ENCODE results near the gene SCNN1B.

Gene SCNN1B

DNA sequence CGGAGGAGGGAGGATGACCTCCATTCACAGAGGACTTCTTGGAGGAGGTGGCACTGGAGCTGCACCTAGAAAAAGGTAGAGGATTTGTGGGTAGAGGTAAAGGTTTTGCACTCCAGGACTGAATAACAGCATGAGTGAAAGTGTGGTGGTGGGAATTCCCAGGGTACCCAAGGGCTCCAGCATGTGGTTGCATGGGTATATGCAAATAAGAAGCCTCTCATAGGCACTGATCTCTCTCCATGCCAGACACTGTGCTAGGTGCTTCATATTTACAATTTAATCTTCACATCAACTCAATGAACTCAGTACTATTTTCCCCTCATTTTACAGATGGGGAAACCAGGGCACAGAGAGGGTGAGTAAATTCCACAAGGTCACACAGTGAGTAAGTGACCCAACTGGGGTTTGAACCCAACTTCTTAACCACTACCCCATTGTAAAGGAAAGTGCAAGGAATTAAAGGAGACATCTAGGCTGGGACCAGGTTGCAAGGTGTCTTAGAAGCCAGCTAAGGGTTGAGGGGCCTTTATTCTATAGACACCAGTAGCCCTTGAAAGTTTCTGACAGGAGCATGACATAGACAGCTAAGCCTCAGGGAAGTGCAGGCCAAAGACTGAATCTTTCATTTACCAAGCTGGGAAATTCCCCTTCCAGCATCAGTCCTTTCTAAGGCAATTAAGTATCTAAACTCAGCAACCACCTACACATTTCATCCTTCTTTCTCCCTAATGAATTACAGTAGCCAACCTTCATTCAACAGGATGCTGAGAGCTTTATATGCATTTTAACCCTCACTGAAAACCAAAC, 21.3 kb downstream of the SCNN1B start:
- DNase-seq, result no peak

DNA sequence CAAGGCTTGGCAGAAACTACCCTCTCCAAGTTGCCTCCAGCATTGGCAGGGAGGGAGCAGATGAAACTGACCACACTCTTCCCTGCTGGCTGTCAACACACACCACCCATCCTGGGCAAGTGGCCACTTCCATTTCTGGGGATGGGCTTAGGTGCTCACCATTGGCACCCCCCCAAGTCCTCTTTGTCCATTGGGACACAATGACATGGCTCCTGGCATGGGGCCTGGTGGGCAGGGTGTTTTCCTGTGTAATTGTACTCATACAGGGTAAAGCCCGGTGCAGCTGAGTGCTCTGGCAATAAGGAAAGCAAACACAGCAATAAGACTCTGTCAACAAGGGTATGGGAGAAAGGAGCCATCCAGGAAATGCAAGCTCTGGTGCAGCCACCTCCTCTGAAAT, 22.6 kb downstream of the SCNN1B start:
- no peak for DNase-seq

DNA sequence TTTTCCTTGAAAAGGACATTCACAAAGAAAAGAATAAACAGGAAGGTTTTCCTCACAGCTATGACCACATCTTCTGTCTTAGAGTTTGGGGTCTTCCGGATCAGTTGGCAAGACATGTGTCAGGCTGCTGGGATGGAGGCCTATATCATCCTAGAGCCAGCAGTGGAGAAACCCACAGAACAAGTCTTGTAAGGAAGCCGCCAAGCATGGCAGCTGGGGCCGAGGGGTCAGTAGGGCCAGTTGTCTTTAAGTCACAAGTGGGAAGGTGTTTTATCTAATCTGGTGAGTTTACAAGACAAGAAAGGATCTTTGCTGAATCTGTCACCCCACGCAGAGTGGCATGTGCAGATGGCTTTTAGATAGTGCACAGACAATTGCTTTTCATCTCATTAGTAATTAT, 25.7 kb downstream of the SCNN1B start:
- no peak for DNase-seq

DNA sequence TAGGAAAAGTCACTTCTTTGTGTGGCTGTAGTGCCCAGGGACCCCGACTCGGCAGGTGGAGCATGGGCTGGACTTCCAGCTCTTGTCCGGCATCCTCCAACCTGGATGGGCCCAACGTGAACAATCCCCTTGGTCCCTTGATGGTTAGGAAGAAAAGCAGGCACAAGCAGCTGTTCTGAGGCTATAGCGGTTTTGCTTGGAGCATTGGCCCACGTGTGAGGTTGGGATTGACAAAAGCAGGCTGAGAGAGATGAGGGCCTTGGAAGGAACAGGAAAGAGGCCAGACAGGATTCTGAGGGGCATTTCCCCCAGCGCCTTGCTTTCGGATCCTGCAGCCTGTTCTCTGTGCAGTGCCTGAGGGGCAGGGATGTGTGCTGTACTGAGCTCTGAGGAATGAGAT, 28.1 kb downstream of the SCNN1B start:
- no peak for DNase-seq

DNA sequence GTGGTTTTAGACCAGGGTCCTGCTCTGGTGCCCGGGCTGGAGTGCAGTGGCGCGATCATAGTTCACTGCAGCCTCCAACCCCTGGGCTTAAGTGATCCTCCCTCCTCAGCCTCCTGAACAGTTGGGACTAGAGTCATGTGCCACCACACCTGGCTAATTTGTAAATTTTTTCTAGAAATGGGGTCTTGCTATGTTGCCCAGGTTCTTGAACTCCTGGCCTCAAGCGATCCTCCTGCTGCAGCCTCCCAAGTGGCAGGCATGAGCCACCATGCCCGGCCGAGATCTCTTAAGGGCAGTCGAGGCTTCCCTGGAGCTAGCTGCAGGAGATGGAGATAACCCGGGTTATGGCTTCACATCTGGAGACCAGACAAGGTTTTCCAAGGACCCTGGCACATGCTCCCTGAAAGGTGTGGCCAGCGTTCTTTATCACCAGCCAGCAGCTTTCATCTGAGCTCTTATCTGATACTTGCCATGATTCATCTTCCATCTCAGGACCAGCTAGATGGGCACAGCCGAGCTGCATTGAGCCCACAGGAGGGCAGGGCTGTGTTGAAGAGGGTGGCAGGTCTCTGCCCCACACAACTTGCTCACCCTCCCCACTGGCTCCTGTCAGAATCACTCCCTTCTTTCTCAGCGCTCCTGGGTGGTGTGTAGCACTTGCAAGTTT, 28.6 kb downstream of the SCNN1B start:
- no peak for DNase-seq

DNA sequence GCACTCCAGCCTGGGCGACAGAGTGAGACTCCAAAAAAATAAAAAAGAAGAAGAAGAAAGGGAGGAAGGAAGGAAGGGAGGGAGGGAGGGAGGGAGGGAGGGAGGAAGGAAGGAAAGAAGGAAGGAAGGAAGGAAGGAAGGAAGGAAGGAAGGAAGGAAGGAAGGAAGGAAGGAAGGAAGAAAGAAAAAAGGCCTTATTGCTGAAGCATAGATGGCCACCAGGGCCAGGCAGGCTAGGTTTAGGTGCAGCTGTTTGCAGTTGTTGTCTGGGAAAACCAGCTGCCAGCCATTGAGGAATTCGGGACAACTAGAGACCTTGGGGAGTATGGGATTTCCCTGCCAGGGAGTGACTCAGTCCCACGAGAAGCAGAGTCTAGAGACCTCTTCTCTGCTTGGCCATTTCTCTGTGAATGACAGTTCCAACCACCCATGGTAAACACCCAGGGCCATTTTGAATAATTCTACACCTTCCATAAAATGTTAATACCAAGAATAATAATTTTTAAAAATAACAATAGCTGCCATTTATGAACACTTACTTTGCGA, 31.0 kb downstream of the SCNN1B start:
- DNase-seq, result no peak

DNA sequence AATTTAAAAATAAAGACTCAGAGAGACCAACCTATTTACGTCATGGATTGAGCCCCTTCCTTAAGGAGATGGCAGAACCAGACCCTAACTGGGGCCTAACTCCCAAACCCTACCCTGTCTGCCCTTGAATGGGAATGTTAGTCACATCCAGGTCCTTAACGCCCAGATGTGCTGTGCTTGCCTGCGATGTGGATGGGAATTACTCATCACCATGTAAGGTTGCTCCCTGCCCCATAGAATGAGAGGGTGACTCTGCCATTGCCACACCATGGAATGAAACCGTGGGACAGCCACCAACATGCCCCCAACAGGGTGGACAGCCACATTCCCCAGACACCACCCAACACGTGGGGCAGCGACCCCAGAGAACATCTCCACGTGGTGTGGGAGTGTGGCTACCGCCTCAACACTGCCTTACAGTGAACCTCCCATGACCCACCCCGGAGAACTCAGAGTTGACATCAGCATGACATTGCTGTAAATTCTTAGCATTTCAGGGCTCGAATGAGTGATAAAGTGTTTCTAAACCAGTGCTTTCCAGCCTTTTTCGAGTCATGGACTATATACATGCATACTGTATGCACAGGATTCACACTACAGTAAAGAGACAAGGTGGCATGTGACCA, 31.8 kb downstream of the SCNN1B start:
- DNase-seq, result no peak

DNA sequence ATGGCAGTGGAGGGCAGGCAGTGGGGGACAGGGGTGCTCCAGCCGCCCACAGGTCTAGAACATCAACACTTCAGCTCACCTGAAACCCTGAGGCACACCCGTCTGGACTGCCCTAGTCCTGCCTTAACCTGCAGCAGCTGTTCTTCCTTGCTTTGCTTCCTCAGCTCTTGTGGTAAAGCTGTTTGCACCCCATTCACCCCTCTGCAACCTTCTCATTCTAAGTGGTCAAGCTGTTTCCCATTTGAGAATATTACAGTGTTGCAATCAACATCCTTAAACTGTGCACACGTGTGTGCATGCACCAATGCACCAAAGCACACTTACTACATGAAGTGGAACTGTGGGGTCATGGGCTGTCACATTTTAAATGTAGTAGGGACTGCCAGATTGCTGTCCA, 32.4 kb downstream of the SCNN1B start:
- no peak for DNase-seq

DNA sequence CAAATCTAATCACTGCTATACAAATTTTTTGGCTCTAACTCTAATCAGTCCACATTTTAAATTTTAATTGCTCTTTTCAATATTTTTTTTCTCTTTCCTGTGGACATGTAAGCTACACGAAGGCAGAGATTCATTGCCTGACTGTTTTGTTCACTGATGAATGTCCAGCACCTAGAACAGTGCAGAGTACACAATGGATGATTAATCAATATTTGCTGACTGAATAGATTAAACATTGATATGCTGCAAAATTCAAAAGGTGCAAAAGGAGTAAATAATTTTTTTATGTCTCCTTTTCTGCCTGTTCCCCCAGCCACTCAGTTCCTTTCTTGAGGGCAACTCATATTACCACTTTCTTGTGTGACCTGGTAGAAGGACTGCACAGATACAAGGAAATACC, 32.8 kb downstream of the SCNN1B start:
- DNase-seq, result no peak

DNA sequence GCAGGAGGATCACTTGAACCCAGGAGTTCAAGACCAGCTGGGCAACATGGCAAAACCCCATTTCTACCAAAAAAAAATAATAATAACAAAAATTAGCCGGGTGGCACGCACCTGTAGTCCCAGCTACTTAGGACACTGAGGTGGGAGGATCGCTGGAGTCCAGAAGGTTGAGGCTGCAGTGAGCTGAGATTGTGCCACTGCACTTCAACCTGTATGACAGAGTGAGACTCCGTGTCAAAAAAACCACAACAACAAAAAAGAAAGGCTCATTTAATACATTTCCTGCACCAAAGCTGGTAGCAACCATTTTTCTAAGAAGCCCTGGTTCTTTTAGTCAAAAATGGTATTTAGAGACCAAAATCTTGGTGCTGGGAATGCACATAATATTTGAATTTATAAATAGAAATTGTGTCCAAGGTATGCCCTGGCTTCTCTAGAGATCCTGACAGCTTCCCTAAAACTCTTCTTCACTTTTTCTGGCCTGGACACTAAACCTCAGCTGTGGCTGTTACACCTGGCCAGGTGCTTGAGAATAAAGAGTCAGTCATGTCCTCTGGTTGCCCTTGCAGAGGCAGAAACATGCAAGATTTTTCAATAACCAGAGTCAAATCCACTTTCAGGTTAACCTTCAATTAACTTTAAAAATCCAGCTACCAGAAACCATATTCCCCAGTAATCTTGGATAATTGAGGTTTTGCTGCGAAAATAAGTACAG, 35.9 kb downstream of the SCNN1B start:
- no peak for DNase-seq

DNA sequence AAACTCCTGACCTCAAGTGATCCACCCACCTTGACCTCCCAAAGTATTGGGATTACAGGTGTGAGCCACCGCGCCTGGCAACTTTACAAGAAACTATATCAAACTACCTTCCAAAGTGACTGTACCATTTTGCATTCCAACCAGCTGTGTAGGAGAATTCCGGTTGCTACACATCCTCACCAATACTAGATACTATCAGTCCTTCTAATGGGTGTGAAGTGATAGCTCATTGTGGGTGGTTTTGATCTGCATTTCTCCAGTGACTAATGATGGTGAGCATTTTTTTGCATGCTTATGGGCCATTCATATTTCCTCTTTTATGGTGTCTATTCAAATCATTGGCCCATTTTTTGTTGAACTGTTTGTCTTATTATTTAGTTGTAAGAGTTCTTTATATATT, 37.7 kb downstream of the SCNN1B start:
- DNase-seq, result no peak

DNA sequence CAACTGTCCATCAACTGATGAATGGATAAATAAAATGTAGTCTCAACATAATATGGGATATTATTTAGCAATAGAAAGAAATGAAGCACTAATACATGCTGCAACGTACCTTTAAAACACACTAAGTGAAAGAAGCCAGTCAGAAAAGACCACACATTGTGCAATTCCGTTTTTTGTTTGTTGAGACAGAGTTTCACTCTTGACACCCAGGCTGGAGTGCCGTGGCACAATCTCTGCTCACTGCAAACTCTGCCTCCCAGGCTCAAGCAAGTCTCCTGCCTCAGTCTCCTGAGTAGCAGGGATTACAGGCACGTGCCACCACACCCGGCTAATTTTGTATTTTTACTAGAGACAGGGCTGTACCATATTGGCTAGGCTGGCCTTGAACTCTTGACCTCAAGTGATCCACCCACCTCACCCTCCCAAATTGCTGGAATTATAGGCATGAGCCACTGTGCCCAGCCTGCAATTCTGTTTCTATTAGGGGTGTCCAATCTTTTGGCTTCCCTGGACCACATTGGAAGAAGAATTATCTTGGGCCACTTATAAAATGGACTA, 40.1 kb downstream of the SCNN1B start:
- no peak for DNase-seq

DNA sequence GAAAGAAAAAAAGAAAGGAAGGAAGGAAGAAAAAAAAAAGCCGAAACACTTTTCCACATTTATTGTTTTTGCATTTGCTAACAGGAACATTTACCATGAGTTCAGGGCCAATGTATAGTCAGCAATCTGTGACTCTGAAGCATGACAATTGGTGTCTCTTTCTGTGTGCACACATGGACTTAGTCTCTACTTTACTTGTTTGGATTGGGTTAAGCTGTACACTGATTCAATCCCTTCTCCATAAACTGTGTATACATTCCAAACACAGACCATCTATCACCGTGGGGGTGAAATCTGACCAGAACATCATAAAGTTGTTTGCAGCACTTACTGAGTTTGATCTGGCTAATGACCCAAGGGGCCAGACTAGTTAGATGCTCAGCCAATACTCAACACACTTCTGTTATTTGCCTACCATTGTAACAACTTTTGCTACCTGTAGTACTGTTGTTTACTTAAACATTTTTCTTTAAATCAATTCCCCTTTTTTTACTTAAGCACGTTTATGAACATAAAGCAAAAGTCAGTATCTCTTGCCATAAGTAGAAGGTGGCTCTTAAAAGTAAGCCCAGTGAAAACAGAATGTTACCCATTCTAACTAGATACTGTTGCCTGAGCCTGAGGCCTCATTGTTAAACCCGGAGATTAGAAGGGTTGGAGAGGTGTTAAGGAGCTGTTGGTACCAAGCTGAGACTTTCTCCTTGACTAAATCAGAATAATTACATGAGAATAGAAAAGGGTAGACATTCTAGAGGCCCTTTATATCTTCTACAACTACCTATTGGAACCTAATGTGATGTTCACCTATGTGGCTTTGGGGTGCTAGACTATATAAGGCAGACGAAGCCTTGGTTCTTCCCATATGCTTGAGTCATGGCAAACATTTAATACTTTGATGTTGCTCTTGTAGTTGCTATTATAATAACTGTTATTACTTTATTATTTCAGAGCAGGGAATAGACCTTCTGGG, 41.8 kb downstream of the SCNN1B start:
- DNase-seq, result no peak

DNA sequence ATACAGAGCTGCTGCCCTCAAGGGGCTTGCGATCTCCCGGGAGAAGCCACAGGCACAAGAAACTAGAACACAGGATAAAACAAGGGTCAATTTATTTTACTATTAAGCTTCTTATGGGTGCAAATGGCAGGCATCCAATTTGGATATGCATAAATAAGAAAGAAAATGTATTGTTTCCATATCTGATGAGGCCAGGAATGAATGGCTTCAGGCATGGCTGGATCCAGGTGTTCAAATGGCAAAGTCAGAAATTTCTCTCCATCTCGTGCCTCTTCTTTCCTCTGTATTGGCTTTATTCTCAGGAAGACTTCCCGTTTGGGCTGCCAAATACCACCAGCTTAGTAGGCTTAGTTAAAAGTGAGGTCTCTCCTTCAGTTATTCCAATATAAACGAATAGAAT, 43.1 kb downstream of the SCNN1B start:
- no peak for DNase-seq

DNA sequence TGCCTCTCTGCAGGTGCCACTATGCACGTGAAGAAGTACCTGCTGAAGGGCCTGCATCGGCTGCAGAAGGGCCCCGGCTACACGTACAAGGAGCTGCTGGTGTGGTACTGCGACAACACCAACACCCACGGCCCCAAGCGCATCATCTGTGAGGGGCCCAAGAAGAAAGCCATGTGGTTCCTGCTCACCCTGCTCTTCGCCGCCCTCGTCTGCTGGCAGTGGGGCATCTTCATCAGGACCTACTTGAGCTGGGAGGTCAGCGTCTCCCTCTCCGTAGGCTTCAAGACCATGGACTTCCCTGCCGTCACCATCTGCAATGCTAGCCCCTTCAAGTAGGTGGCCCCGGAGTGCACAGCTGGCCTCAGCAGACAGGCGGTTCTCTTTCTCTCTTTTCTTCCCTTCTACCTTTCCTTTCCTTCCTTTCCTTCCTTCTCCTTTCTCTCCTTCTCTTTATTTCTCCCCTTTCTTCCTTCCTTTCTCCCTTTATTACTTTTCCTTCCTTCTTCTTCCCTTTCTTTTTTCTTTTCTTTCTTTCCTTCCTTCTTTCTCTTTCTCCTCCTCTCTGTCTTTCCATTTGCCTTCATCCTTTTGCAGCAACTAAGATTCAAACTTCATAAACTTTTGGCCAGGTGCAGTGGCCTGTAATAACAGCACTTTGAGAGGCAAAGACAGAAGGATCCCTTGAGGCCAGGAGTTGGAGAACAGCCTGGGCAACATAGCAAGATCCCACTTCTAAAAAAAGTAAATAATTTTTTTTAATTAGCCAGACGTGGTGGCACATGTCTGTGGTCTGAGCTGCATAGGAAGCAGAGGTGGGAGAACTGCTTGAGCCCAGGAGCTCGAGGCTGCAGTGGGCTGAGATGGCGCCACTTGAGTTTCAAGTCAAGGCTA, 46.7 kb downstream of the SCNN1B start:
- DNase-seq, result no peak

DNA sequence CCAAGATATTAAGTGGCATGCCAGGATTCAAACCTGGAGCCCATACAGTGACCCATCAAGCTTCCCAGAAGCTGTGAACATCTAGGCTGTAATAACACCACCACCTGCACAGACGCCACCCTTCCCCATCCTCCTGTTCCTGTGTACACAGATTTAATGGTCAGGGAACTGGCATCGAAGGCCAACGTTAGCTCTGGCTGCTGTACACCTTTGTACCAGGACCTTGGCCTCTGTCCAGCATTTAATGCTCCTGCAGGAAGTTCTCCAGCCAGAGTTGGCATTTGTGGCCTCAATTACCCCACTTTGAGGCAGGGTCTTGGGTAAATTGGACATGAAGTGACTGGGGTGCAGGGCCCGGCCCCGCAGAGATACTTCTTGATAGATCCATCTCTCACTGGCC, 49.3 kb downstream of the SCNN1B start:
- DNase-seq, result no peak

DNA sequence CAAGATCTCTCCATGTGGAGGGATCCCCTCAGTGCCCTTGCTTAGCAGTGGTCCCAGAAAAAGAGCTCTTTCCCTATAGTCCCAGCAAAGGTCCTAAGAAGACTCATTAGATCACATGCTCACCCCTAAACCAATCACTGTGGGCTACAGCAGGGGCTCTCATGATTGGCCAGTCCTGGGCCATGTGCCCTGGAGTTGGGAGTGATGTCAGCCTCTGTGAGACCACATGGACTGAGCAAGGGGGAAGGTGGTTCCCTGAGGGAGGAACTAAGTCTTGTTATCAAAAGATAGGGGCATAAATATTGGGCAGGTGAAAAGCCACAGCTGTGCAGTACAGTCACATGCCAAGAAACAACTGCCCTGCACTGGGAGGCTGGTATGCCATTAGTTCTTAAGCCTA, 51.3 kb downstream of the SCNN1B start:
- no peak for DNase-seq

DNA sequence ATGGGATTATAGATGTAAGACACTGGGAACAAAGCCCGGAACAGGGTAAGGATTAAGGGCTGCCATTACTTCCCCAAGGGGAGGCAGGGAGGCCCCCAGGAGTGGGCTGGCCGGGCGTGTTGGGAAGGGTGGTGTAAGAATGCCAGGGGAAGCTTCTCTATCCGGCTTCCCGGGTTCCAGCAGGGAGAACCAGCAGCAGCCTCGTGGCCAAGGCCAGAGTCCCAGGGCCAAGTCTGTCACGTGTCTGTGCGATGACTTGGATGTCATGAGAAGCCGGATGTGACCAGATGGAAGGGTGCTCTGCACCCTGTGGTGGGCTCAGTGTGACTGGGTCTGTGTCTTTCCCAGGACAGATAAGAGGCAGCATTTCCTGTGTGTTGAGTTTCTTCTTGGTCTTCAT, 52.1 kb downstream of the SCNN1B start:
- no peak for DNase-seq

DNA sequence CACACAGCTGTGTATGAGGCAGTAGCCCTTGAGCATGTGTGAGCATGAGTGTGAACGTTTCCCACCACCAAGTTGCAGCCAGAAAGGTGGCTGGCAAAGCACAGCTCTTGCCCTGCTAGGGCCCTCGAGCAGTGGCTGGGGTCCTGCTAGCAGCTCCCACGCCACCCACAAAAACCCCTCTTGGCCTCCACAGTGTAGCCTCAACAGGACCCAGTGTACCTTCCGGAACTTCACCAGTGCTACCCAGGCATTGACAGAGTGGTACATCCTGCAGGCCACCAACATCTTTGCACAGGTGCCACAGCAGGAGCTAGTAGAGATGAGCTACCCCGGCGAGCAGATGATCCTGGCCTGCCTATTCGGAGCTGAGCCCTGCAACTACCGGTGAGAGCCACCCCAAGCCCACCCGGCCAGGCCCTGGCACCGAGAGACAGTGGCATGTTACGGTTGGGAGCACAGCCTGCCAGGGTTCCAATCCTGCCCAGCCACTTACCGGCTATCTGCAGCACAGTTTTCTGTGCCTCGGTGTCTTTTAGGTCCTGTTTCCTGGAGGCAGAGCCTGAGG, 53.1 kb downstream of the SCNN1B start:
- no peak for DNase-seq

DNA sequence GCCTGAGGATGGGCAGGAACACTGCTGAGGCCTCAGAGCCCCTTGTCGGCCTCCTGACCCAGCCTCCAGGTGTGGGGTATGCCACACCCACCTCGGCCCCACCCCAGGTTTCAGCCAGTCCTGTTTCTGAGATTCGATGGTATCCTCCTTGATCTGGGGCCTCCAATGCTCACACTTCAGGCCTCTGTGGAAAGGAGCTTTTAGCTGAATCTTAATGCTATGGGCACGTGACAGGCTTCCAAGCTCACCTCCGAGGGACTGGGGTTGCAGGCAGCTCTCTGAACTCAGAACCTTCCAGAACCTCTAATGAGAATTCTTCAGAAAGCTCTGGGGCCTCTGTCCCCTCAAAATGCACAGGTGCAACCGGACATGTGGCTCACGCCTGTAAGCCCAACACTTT, 54.8 kb downstream of the SCNN1B start:
- no peak for DNase-seq
